Measurements from ENCODE around the gene SUN2. TPM values are rescaled to one million over a fixed set of nuclear protein-coding genes. Genes with fewer than 3 reads are reported as not detected.

The SUN2 gene
- total and polyA plus RNA-seq, 2 of the 13 experiments (the other 11 are each of a cell fraction or from before 2014, with no cell fraction given), result 45.6 to 56.6 TPM

- TF ChIP-seq ZNF33A (CRISPR knock-in tag; IDR thresholded peaks at IDR 0.05; ENCODE audit: borderline replicate concordance), result no peak
- TF ChIP-seq ZNF720 (CRISPR knock-in tag; IDR thresholded peaks at IDR 0.05), result no peak
- TF ChIP-seq ZNF446 (CRISPR knock-in tag; IDR thresholded peaks at IDR 0.05), result 0 out of 2 replicates have a peak, but pooled peaks have one; percentile 60
- TF ChIP-seq MYC (CRISPR knock-in tag; IDR thresholded peaks at IDR 0.05; ENCODE audit: borderline replicate concordance), result peak; percentile 72
- no peak for TF ChIP-seq TBP (CRISPR knock-in tag; IDR thresholded peaks at IDR 0.05)
- no peak for TF ChIP-seq ZBTB3 (CRISPR knock-in tag; IDR thresholded peaks at IDR 0.05; ENCODE audit: borderline replicate concordance, low read depth)
- peak; percentile 0; the same call in 1 of the 2 replicates for TF ChIP-seq TBX2 (CRISPR knock-in tag; IDR thresholded peaks at IDR 0.05; ENCODE audit: borderline replicate concordance)
- no peak for TF ChIP-seq MAZ (IDR thresholded peaks at IDR 0.05; ENCODE audit: borderline replicate concordance, low read depth, low read length)
- peak; percentile 41; the same call in 1 of the 2 replicates for TF ChIP-seq MAZ (CRISPR knock-in tag; IDR thresholded peaks at IDR 0.05; ENCODE audit: low read depth)
- TF ChIP-seq SRY (CRISPR knock-in tag; IDR thresholded peaks at IDR 0.05), result peak; percentile 32; the same call in 1 of the 2 replicates
- TF ChIP-seq ZNF775 (CRISPR knock-in tag; IDR thresholded peaks at IDR 0.05; ENCODE audit: borderline replicate concordance), result no peak
- peak; percentile 64 for TF ChIP-seq ASH2L (IDR thresholded peaks at IDR 0.05; ENCODE audit: insufficient read length, low read depth, low read length)
- no peak for TF ChIP-seq ZBTB2 (CRISPR knock-in tag; IDR thresholded peaks at IDR 0.05; ENCODE audit: low read depth)
- no peak for TF ChIP-seq ZBTB33 (CRISPR knock-in tag; IDR thresholded peaks at IDR 0.05)
- no peak for TF ChIP-seq HDAC1 (CRISPR knock-in tag; IDR thresholded peaks at IDR 0.05)
- TF ChIP-seq PATZ1 (CRISPR knock-in tag; IDR thresholded peaks at IDR 0.05), result peak; percentile 63
- TF ChIP-seq GABPB1 (CRISPR knock-in tag; IDR thresholded peaks at IDR 0.05), result peak; percentile 53; the same call in 1 of the 2 replicates
- TF ChIP-seq ZNF703 (CRISPR knock-in tag; IDR thresholded peaks at IDR 0.05; ENCODE audit: borderline replicate concordance), result no peak
- TF ChIP-seq ZGPAT (CRISPR knock-in tag; IDR thresholded peaks at IDR 0.05), result no peak
- TF ChIP-seq SRF (IDR thresholded peaks at IDR 0.05; ENCODE audit: low read depth, low read length), result no peak
- no peak for TF ChIP-seq HNF4A (CRISPR knock-in tag; IDR thresholded peaks at IDR 0.05)
- TF ChIP-seq MATR3 (CRISPR knock-in tag; IDR thresholded peaks at IDR 0.05), result no peak
- TF ChIP-seq ZNF629 (CRISPR knock-in tag; conservative IDR thresholded peaks at IDR 0.05), result no peak
These were observed 49.5 kb downstream of the SUN2 start (continued) for GRCh38 chr22:38706101-38706900.

All from HepG2 (cell line).